HEK293 (cell line): ENCODE results near the gene METTL26.

Source experiments
- MYNN ChIP-seq: fragments of 450-650 bp; formaldehyde crosslinking; IDR thresholded peaks from 2 replicates; pipeline ENCODE4 v1.5.1; 2016; ENCODE audit warnings: missing biosample characterization, missing genetic modification characterization, borderline replicate concordance
- ZNF10 ChIP-seq: fragments of 450-650 bp; formaldehyde crosslinking; IDR thresholded peaks from 2 replicates; pipeline ENCODE4 v1.5.1; 2017; ENCODE audit warnings: missing biosample characterization, missing genetic modification characterization
- ZNF548 ChIP-seq: fragments of 450-650 bp; formaldehyde crosslinking; IDR thresholded peaks from 2 replicates; pipeline ENCODE4 v1.5.1; 2016; ENCODE audit warnings: missing biosample characterization, missing genetic modification characterization
- TF ChIP-seq, protein P1 (sequence below): fragments of 450-650 bp; formaldehyde crosslinking; IDR thresholded peaks from 2 replicates; pipeline ENCODE4 v1.5.1; 2016; ENCODE audit warnings: missing biosample characterization, missing genetic modification characterization
- TF ChIP-seq, protein P2 (sequence below): fragments of 450-650 bp; formaldehyde crosslinking; IDR thresholded peaks from 2 replicates; pipeline ENCODE4 v1.5.1; 2016; ENCODE audit warnings: missing biosample characterization, missing genetic modification characterization
- TF ChIP-seq, protein P3 (sequence below): fragments of 450-650 bp; formaldehyde crosslinking; IDR thresholded peaks from 2 replicates; pipeline ENCODE4 v1.5.1; 2017; ENCODE audit warnings: missing biosample characterization, missing genetic modification characterization
- TF ChIP-seq, protein P4 (sequence below): fragments of 450-650 bp; formaldehyde crosslinking; IDR thresholded peaks from 2 replicates; pipeline ENCODE4 v1.5.1; 2017; ENCODE audit warnings: missing biosample characterization, missing genetic modification characterization

DNA sequence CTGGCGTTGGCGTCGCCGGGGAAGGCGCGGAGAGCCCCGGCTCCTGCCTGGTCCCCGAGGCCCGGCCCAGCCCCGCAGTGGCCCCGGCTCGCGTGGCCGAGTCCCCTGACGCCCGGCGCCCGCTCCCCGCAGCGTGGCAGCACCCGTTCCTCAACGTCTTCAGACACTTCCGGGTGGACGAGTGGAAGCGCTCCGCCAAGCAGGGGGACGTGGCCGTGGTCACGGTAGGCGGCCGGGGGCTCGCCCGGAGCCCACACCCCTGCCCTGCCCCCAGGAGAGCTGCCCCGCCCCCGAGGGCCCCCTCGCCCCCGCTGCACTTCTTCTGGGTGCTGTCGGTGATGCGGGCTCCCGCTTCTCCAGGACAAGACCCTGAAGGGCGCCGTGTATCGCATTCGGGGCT, 13.5 kb upstream of the METTL26 start:
- TF ChIP-seq, protein P1, sequence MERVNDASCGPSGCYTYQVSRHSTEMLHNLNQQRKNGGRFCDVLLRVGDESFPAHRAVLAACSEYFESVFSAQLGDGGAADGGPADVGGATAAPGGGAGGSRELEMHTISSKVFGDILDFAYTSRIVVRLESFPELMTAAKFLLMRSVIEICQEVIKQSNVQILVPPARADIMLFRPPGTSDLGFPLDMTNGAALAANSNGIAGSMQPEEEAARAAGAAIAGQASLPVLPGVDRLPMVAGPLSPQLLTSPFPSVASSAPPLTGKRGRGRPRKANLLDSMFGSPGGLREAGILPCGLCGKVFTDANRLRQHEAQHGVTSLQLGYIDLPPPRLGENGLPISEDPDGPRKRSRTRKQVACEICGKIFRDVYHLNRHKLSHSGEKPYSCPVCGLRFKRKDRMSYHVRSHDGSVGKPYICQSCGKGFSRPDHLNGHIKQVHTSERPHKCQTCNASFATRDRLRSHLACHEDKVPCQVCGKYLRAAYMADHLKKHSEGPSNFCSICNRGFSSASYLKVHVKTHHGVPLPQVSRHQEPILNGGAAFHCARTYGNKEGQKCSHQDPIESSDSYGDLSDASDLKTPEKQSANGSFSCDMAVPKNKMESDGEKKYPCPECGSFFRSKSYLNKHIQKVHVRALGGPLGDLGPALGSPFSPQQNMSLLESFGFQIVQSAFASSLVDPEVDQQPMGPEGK (tag by site-specific recombination): no peak
- TF ChIP-seq MYNN (tag by site-specific recombination) (no peak), ZNF10 (tag by site-specific recombination) (no peak), ZNF548 (tag by site-specific recombination) (no peak)
- TF ChIP-seq, protein P2, sequence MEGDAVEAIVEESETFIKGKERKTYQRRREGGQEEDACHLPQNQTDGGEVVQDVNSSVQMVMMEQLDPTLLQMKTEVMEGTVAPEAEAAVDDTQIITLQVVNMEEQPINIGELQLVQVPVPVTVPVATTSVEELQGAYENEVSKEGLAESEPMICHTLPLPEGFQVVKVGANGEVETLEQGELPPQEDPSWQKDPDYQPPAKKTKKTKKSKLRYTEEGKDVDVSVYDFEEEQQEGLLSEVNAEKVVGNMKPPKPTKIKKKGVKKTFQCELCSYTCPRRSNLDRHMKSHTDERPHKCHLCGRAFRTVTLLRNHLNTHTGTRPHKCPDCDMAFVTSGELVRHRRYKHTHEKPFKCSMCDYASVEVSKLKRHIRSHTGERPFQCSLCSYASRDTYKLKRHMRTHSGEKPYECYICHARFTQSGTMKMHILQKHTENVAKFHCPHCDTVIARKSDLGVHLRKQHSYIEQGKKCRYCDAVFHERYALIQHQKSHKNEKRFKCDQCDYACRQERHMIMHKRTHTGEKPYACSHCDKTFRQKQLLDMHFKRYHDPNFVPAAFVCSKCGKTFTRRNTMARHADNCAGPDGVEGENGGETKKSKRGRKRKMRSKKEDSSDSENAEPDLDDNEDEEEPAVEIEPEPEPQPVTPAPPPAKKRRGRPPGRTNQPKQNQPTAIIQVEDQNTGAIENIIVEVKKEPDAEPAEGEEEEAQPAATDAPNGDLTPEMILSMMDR: no peak
- TF ChIP-seq, protein P3, sequence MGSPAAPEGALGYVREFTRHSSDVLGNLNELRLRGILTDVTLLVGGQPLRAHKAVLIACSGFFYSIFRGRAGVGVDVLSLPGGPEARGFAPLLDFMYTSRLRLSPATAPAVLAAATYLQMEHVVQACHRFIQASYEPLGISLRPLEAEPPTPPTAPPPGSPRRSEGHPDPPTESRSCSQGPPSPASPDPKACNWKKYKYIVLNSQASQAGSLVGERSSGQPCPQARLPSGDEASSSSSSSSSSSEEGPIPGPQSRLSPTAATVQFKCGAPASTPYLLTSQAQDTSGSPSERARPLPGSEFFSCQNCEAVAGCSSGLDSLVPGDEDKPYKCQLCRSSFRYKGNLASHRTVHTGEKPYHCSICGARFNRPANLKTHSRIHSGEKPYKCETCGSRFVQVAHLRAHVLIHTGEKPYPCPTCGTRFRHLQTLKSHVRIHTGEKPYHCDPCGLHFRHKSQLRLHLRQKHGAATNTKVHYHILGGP (tag by site-specific recombination): no peak
- TF ChIP-seq, protein P4, sequence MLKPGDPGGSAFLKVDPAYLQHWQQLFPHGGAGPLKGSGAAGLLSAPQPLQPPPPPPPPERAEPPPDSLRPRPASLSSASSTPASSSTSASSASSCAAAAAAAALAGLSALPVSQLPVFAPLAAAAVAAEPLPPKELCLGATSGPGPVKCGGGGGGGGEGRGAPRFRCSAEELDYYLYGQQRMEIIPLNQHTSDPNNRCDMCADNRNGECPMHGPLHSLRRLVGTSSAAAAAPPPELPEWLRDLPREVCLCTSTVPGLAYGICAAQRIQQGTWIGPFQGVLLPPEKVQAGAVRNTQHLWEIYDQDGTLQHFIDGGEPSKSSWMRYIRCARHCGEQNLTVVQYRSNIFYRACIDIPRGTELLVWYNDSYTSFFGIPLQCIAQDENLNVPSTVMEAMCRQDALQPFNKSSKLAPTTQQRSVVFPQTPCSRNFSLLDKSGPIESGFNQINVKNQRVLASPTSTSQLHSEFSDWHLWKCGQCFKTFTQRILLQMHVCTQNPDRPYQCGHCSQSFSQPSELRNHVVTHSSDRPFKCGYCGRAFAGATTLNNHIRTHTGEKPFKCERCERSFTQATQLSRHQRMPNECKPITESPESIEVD (tag by site-specific recombination): no peak
